RCC 7860 (cell line): ENCODE results near the gene ALDH4A1.
"Not testable (repeated sequence)": the region's sequence is repeated elsewhere in the genome, so short reads cannot be mapped to it uniquely, and the experiment has no call there.

Source experiments
- DNase-seq: peaks from one replicate; pipeline ENCODE4 v3.0.0-alpha.2; 2015; ENCODE audit warnings: low spot score
- FAIRE-seq: peaks from 2 replicates; lab custom pipeline; 2012; peaks lifted over from hg19 to GRCh38; lab: Jason Lieb, UNC

Gene ALDH4A1

DNA sequence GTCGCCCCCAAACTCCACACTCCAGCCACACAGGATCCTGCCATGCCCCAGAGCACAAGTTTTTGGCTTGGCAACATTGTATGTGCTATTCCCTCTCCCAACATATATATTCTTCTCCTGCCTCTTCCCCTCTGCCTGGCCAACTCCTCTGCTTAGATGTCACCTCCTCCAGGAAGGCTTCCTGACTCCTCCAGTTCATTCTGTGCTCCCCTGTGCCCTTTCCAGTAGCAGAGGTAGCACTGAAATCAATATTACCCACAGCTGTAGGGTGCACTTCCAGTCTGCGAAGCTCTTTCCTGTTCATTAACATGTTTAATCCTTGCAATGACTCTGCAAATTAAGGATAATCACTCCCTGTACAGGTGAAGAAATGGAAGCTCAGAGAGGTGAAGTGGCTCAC, 21.2 kb downstream of the ALDH4A1 start:
- FAIRE-seq, result no peak
- DNase-seq, result no peak

DNA sequence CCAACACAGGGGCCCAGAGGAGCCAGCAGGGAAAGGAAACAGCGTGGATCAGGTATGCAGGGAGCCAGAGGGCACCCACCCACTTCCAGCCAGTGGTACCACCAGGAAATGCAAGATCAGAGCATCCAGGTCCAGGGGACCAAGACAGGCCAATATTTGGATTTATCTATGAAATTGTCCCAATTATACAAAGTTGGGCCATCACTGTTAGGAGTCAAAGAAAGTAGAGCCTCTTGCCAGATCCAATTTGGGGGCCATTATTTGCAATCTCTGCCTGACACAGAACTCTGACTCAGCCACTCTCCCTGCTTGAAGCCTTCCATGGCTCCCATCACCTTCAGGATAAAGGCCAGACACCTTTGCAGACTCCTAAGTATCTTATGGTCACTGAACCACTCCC, 21.8 kb downstream of the ALDH4A1 start:
- DNase-seq (no peak), FAIRE-seq (no peak)

DNA sequence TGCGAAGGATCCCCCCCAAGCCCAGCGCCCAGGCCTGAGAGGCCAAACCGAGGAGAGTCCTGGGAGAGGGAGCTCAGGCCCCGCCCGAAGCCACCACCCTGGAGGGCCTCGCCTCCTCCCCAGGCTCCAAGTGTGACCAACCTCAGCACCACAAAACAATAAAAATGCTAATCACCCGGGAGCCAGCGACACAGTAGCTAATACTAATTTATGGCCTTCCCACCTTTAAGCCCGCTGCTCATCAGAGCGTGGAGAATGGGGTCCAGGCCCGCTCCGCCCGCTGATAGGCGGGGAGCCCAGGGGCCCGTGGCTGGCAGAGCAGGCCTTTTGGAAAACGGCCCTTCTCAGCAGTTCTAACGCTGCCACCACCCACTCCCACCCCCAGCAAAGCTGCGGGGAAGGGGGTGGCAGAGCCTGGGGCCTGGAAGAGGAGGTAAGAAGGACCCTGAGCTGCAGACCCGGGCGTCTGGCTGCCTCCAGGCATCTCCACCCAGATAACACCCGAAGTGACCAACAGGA, 22.5 kb downstream of the ALDH4A1 start:
- FAIRE-seq, result no peak
- no peak for DNase-seq

DNA sequence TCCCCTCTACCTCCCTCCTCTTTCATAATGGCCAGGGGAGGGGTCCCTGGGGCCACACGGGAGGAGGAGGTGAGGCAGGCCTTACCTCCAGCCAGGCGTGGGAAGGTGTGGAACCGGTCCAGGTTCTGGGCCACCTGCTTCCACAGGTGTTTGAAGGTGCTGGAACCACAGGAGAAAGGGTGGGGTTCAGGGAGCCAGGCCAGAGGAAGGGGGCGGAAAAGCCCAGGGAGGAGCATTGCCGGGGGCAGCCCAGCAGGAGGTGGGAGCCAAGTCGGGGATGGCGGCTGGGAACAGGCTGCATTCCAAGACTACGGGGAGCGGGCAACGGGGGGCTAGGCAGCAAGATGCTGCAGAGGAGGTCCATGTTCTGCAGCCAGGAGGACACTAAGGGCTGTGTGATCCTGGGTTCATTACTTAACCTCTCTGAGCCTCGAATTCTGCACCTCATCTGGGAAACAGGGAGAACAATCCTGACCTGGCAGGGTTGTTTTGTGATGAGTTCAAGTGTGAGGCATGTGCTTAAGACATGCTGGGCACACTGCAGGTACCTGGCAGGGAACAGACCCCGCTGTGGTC, 23.1 kb downstream of the ALDH4A1 start:
- no peak for FAIRE-seq
- DNase-seq, result no peak

DNA sequence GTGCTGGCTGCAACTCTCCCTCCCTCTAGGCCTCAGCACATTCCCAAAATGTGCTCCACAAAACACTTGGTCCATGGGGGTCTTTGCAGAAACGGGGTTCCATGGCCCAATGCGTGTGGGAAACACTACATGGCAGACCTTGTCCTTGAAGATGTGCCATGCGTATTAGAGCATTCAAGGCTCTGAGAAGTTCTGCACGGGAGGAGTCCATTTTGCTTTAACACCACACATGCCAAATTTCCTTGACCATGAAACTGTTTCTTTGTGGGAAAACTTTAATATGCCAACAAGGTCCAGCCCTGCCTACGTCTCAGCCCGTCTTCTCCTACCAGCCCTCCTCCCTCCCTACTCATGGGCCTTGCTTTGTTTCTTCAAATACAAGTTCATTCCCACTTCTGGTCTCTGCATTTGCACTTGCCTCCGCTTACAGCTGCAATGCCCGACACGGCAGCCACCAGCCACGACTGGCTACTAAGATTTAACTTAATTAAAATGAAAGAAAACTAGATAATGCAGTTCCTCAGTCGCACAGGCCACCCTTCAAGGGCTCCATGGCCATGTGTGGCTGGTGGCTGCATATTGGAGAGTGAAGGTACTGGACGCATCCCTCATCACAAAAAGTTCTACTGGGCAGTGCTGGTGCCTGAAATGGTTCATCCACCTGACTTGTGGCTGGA, 23.7 kb downstream of the ALDH4A1 start:
- DNase-seq (no peak), FAIRE-seq (no peak)

DNA sequence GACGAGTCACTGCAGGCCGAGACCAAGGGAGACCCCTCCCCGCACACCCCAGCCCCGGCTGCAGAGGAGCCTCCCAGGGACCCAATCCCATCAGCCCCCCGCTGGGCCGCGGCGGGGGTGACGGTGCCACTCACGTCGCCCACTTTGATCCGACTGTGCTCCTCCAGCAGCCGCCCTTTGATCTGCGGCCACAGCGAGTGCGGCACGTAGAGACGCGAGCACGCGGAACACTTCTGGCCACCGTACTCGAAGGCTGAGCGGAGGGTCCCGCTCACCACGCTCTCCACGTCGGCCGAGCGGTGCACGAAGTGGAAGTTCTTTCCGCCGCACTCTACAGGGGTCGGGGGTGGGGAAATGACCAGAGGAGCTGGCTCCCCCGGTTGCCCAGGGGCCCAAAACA, 25.1 kb downstream of the ALDH4A1 start:
- no peak for DNase-seq
- FAIRE-seq, result no peak

DNA sequence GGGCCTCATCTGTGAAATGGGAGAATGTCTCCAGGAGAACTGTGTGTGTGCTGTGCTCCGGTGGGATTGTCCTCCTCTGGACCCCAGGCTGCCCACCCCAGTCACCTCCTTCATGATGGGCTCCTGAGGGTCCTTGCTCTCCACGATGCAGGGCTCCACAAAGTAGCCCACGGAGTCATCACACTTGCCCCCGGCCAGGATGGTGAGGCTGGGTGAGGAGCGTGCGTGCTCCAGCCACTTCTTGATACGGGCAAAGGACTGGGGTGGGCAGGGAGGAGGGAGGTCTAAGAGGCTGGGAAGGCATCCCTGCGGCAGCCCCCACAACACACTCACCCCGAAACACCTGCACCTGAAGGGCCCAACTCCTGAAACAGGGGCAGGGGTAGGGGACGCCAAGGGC, 26.1 kb downstream of the ALDH4A1 start:
- FAIRE-seq, result no peak

DNA sequence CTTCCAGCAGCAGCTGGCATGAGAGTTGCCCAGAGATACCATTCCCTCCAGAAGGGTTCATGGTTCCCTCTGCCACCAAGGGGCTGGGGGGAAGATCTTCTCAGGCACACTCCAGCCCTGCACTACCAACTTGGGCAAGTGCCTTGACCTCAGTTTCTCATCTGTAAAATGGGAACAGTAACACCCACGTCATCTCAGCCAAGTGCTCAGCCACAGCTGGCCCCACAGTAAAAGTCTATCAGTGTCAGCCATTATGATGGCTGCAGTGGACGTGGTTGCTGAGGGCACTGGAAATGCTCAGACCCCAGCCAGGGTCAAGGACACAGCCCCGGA, 26.6 kb downstream of the ALDH4A1 start:
- DNase-seq, result no peak
- no peak for FAIRE-seq

More for the DNA sequence above, 26.1 kb downstream of the ALDH4A1 start:
- no peak for DNase-seq

DNA sequence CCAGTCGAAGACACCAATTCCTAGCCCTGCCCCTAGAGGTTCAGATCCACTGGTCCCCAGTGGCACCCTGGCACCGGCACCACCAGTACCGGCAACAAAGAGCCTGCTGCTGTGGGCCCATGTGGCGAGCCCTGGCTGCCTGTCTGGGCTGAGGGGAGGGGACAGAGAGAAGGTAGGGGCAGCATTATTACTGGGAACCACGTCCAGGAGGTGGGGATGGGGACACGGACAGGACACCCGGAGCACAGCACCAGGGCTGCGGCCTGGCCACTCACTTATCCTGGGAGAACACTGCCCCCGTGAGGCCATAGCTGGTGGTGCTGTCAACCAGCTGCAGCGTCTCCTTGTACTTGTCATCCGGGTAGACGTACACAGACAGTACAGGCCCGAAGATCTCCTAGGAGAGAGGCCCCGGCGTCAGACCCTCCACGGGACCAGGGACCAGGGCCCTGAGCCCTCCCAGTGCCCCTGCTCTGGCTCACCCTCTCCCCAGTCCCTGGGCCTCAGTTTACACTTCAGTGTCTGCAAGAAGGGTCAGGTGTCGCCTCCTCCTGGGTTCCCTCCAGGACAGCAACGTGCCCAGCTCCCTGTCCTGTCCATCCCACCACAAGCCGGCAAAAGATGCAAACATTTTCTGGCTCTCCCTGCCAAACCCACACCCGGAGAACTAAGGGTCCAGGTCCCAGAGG, 27.1 kb downstream of the ALDH4A1 start:
- no peak for FAIRE-seq
- peak; percentile 57 for DNase-seq

DNA sequence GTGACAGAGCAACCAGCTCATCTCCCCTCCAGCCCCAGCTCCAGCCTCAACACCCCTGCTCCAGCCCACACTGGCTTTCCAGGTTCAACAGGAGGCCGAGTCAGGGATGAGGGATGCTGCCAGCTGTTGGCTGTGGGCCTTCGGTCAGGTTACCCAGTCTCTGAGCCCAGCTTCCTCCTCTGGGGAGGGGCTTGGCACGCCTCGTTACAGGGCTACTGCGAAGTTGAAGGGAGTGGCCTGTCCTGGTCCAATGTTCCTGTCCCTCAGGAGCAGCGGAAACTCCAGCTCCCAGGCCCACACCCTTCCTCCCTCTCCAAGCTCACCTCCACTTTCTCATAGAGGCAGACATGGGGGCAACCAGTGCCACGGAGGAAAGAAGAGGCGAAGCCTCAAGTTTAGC, 27.8 kb downstream of the ALDH4A1 start:
- no peak for FAIRE-seq
- DNase-seq, result no peak

DNA sequence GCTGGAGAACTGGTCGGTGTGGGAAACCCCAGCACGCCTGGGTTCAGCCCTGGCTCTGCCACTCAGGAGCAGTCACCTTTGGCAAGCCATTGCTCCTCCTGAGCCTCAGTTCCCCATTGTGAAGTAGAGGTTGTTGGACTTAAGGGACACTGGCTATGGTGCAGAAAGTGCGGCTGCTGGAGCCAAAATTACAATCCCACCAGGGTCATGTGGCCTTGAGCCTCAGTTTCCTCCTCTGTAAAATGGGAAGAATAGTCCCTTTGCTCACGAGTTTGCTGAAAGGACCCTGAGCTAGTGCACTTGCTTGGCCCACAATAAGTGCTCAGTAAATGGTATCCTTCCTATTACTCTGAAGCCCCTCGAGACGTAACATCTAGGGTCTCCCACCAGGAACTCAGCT, 28.3 kb downstream of the ALDH4A1 start:
- no peak for DNase-seq
- FAIRE-seq, result no peak

DNA sequence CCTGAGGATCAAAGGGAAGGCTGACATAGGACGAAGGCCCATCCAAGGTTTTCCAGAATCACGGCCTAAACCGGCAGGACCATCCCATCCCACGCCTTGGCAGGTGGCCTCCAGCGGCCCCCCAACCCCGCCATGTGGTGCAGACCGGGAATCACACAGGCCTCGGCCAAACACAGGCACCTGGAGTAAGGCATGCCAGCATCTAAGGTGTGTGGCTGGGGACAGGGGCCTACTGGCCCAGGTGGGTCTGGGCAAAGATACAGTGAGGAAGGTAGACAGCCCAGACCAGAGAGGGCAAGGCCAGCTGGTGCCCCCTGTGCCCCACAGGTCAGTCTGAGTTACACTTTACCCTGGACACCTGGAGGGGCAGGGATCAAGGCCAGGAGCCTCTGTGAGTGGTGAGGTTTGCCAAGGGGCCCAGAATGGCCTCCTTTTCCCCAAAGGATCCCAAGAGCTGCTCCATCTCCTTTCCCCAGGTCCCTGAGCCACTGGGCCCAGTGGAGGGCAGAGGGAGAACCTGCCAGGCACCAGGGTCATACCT, 30.2 kb downstream of the ALDH4A1 start:
- no peak for DNase-seq
- no peak for FAIRE-seq

DNA sequence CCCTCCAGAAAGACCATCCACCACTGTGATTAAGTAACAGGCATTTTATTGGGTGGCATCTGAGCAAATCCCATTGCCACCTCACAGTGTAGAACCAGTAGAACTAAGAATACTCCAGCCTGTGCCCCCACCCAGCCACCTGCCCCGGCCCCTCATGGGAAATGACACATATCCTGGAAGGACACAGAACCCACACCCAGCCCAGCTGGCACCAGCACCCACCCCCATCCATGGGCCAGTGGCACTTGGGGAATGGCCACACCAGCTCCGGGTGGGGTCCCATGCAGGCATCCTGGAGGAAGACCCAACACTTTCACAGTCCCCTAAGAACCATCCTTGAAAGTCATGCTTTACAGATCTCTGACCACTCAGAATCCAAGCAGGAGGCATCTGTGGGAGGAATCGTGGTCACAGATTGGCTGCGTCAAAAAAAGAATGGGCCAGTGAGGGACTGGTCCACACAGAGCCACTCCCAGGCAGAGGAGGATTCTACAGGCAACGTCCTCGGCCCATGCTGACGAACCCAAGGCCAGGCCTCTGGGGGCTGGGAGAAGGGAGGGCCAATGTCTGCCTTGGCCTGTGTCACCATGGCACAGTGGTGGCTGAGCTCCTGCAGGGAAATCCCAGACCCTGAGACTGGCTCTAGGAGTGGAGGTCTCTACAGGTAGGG, 30.8 kb downstream of the ALDH4A1 start:
- DNase-seq (no peak), FAIRE-seq (no peak)

DNA sequence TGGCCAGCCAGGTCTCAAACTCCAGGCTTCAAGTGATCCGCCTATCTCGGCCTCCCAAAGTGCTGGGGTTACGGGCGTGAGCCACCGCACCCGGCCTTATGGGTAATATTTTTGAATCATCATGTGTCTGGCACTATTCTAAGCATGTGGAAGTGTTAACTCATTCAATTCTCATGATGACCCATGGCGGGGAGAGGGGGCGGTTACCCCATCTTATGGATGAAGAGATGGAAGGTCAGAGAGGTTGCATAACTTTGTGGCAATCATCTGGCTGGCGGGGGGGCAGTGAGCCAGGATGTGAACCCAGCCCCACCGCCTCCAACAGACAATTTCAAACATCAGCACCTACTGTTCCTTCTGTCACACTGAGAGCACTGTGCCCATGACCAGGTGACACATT, 31.4 kb downstream of the ALDH4A1 start:
- FAIRE-seq (no peak), DNase-seq (no peak)

DNA sequence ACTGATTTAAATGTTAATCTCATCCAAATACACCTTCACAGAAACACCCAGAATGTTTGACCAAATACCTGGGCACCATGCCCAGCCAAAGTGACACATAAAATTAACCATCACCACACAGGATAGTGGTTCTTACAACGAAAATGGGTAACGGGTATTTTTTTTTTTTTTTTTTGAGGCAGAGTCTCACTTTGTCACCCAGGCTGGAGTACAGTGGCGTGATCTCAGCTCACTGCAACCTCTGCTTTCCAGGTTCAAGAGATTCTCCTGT, 31.8 kb downstream of the ALDH4A1 start:
- DNase-seq, result not testable (repeated sequence)

DNA sequence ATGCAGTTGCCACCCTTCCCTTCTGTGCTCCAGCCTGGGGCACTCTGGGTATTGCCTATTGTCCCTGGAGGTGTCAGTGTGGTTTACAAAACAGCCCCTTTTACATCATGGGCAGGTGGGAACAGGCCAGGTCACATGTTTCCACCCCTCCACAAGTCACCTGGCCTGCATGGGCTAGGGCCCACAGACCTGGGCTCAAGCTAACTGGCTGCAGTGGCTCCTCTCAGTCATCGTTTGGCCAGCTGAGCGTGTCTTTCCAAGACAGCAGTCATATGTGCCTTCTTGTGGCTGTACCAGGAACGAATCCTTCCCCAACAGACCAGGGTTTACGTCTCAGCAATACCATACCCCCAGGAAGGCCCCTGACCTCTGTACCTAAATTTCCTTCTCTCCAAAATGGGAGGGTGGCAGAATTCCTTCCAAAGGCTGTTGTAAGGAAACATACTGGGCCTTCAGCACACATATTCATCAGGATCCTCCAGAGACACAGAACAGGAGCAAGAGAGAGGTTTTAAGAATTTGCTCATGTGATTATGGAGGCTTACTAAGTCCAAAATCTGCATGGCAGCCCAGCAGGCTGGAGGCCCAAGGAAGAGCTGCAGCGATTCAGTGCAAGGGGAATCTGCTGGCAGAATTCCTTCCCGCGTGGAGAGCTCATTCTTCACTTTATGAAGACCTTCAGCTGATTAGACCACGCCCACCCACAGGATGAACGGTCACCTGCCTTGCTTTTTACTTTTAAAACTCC, 32.3 kb downstream of the ALDH4A1 start:
- no peak for FAIRE-seq
- DNase-seq, result no peak

More for the DNA sequence above, 31.8 kb downstream of the ALDH4A1 start:
- FAIRE-seq, result not testable (repeated sequence)

DNA sequence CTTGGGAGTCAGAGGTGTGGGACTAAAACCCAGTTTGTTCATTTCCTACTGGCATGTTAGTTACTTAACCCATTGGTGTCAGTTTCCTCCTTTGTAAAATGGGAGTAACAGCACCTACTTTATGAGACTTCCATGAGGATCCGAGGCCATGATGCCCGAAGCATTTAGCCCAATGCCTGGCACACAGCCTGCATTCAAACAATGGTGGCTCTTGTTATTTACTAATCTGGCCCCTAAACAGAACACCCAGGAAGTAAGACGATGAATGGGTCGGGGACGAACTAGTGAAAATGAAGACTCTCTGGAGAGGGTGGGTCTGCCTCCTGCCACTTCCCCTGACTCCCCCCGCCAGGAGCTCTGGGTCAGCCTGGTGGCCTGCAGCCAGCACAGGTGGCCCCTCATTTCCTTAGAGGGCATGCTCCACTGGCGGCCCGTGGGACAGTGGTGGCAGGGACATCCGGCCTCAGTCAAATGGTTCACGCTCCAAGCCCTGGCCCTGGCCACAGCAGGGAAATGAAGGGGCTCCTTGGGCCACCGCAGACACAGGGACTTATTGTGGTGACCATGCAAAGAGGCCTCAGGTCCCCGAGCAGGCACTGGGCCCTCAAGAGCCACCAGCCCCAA, 33.4 kb downstream of the ALDH4A1 start:
- FAIRE-seq (no peak), DNase-seq (no peak)

DNA sequence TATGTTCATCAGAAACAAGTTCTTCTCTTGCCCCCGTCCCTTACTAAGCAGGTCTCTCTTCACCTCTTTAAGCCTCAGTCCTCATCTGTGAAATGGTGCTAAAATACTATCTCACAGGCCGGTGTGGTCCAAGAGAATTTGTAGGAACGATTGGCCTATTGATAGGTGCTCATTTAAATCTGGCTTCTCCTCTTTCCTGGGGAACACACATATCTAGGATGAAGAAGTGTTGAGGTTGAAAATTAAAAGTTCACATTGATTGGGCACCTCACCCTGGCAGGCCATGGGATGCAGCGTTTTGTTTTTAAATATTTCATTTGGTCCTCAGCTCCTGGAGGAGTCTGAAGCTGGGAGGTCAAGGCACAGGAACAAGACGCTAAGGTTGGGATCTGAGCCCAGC, 34.0 kb downstream of the ALDH4A1 start:
- FAIRE-seq, result no peak

DNA sequence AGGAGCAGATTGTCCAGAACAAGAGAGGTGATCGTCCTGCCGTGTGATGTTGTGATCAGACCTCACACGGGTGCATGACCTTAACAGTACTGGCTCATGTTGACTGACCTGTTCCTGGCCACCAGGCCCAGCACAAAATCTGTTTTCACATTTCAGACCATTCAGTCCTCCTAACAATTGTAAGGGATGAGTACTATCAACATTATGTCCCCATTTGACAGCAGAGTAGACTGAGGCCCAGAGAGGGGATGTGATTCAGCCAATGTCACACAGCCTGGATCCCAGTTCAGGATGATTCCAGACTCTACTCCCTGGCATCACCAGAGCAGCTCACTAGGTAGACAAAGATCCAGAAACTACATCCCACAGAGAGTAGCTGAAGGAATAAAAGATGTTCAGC, 35.5 kb downstream of the ALDH4A1 start:
- no peak for DNase-seq
- no peak for FAIRE-seq

More for the DNA sequence above, 34.0 kb downstream of the ALDH4A1 start:
- no peak for DNase-seq

DNA sequence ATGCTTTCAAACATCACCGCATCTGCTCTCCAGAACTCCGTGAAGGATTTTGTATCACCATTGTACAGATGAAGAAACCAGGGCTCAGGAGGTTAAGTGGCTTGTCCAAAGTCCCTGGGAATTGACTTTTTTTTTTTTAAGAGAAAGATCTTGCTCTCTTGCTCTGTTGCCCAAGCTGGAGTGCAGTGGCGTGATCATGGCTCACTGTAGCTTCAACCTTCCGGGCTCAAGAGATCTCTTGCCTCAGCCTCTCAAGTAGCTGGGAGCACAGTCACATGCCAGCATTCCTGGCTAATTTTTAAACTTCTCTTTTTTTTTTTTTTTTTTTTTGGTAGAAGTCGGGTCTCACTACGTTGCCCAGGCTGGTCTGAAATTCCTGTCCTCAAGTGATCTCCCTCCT, 36.0 kb downstream of the ALDH4A1 start:
- DNase-seq (no peak), FAIRE-seq (no peak)
